KMS-11 (cell line): ENCODE results near the gene RANBP10.

Experiments used
- H2AFZ ChIP-seq: fragments of 200-600 bp; sonication (generic); 2 replicates; pipeline ENCODE4 v1.6.1; 2016; ENCODE audit warnings: antibody characterized with exemption, mixed run types, low read depth
- H3K27ac ChIP-seq: fragments of 200-600 bp; sonication (generic); 2 replicates; pipeline ENCODE4 v1.6.1; 2016; ENCODE audit warnings: mild to moderate bottlenecking, mixed run types
- H3K27me3 ChIP-seq: fragments of 200-600 bp; sonication (generic); 2 replicates; pipeline ENCODE4 v1.6.1; 2017; ENCODE audit warnings: mild to moderate bottlenecking, low read depth, mixed run types, moderate library complexity; ENCODE audit not compliant: insufficient read depth
- H3K36me3 ChIP-seq: fragments of 200-600 bp; sonication (generic); 2 replicates; pipeline ENCODE4 v1.6.1; 2017; ENCODE audit warnings: mild to moderate bottlenecking, mixed run types; ENCODE audit not compliant: insufficient read depth
- H3K4me1 ChIP-seq: fragments of 200-600 bp; sonication (generic); 2 replicates; pipeline ENCODE4 v1.6.1; 2016; ENCODE audit warnings: mild to moderate bottlenecking, low read depth, mixed run types; ENCODE audit not compliant: poor library complexity, severe bottlenecking
- H3K4me2 ChIP-seq: fragments of 200-600 bp; sonication (generic); 2 replicates; pipeline ENCODE4 v1.7.0; 2016; ENCODE audit warnings: mild to moderate bottlenecking, mixed run types
- H3K4me3 ChIP-seq: fragments of 200-600 bp; sonication (generic); IDR thresholded peaks from 2 replicates; pipeline ENCODE4 v1.6.1; 2017; ENCODE audit warnings: low read depth, low read length, mixed read lengths; ENCODE audit not compliant: insufficient read depth
- H3K79me2 ChIP-seq: fragments of 200-600 bp; sonication (generic); 2 replicates; pipeline ENCODE4 v1.6.1; 2016; ENCODE audit warnings: low read depth, mixed run types; ENCODE audit not compliant: insufficient read depth
- H3K9ac ChIP-seq: fragments of 200-600 bp; sonication (generic); 2 replicates; pipeline ENCODE4 v1.6.1; 2016; ENCODE audit warnings: mild to moderate bottlenecking, mixed run types
- H4K20me1 ChIP-seq: fragments of 200-600 bp; sonication (generic); 2 replicates; pipeline ENCODE4 v1.6.1; 2016; ENCODE audit warnings: mild to moderate bottlenecking, mixed run types; ENCODE audit not compliant: insufficient read depth
- TF ChIP-seq, protein P1 (sequence below): fragments of 200-600 bp; sonication (generic); conservative IDR thresholded peaks from 2 replicates; pipeline ENCODE4 v1.6.1; 2017; ENCODE audit warnings: low read depth, mild to moderate bottlenecking, antibody characterized with exemption, low read length, moderate library complexity, mixed read lengths

Gene RANBP10

DNA sequence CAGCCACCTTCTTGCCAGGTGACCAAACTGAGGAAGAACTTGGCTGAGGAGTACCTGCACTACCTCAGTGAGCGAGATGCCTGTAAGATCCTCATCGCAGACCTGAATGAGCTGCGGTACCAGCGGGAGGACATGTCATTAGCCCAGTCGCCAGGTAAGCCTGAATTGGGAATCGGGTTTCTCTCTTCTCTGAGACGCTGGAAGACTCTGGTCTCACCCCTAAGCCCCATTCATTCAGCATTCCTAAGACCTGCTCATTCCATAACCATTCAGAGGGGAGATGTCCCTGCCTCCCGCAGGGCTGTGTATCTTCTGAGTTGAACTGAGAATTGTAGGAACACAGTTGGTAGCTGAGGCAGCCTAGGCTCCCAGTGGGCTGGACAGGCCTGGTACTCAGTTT is 18.8 kb upstream of the RANBP10 start:
- Histone ChIP-seq H3K27ac (no peak overlapping the region), H3K4me1 (no peaks in the 10 kb centered on the region), H3K4me3 (no peak overlapping the region), H3K4me2 (no peak overlapping the region), H3K27me3 (no peaks in the 10 kb centered on the region), H3K9ac (no peak overlapping the region), H4K20me1 (no peaks in the 10 kb centered on the region), H3K36me3 (no peaks in the 10 kb centered on the region), H2AFZ (no peak overlapping the region), H3K79me2 (no peaks in the 10 kb centered on the region)
- TF ChIP-seq, protein P1, sequence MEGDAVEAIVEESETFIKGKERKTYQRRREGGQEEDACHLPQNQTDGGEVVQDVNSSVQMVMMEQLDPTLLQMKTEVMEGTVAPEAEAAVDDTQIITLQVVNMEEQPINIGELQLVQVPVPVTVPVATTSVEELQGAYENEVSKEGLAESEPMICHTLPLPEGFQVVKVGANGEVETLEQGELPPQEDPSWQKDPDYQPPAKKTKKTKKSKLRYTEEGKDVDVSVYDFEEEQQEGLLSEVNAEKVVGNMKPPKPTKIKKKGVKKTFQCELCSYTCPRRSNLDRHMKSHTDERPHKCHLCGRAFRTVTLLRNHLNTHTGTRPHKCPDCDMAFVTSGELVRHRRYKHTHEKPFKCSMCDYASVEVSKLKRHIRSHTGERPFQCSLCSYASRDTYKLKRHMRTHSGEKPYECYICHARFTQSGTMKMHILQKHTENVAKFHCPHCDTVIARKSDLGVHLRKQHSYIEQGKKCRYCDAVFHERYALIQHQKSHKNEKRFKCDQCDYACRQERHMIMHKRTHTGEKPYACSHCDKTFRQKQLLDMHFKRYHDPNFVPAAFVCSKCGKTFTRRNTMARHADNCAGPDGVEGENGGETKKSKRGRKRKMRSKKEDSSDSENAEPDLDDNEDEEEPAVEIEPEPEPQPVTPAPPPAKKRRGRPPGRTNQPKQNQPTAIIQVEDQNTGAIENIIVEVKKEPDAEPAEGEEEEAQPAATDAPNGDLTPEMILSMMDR: no peak

DNA sequence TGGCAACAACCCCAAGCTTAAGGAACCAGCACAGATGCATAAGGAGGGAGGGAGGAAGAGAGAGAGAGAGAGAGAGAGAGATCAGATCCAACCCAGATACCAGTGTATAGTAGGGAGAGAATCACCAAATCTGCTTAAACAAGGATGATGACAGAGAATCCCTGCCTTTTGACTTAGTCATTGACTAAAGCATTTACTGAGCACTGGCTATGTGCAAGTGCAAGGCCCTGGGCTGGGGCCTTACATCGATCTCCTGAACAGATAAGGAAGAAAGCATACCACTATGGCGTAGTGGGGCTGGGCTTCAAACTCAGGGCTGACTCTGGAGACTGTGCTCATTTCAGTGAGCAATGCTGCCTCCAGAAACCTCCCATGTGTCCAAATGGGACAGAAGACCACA is 16.2 kb upstream of the RANBP10 start:
- Histone ChIP-seq H3K9ac (no peak overlapping the region), H4K20me1 (no peaks in the 10 kb centered on the region), H2AFZ (no peak overlapping the region), H3K79me2 (no peaks in the 10 kb centered on the region), H3K4me2 (no peak overlapping the region), H3K4me3 (no peak overlapping the region), H3K36me3 (no peaks in the 10 kb centered on the region), H3K27ac (no peak overlapping the region), H3K27me3 (no peaks in the 10 kb centered on the region), H3K4me1 (no peaks in the 10 kb centered on the region)
- TF ChIP-seq, protein P1: no peak

GRCh38 chr16:67820608-67821259 is 14.4 kb upstream of the RANBP10 start:
- no peak overlapping the region for H3K4me3 ChIP-seq
- no peaks in the 10 kb centered on the region for H3K79me2 ChIP-seq
- TF ChIP-seq, protein P1: no peak
- H3K4me1 ChIP-seq: peaks cover 3% of the 10 kb centered on the region
- no peaks in the 10 kb centered on the region for H3K36me3 ChIP-seq
- no peak overlapping the region for H3K4me2 ChIP-seq
- no peak overlapping the region for H2AFZ ChIP-seq
- H3K27me3 ChIP-seq: no peaks in the 10 kb centered on the region
- no peak overlapping the region for H3K27ac ChIP-seq
- no peak overlapping the region for H3K9ac ChIP-seq
- no peaks in the 10 kb centered on the region for H4K20me1 ChIP-seq

GRCh38 chr16:67814567-67814966 is 8.2 kb upstream of the RANBP10 start:
- Histone ChIP-seq H3K27ac (no peak overlapping the region), H3K36me3 (no peaks in the 10 kb centered on the region), H3K4me2 (no peak overlapping the region), H3K9ac (no peak overlapping the region), H3K27me3 (no peaks in the 10 kb centered on the region), H3K4me3 (no peak overlapping the region), H2AFZ (no peak overlapping the region), H3K79me2 (no peaks in the 10 kb centered on the region), H4K20me1 (no peaks in the 10 kb centered on the region), H3K4me1 (peaks cover 3% of the 10 kb centered on the region)
- TF ChIP-seq, protein P1: no peak
